Activated CD8-positive, alpha-beta T cell treated with anti-CD3 and anti-CD28 coated beads, Interleukin-2, amount 10 ng/mL, durations not matched to agents 7 days and 5 days (primary cell): ENCODE measurements around the gene MCHR1. TPM values are rescaled to one million over a fixed set of nuclear protein-coding genes. Genes with fewer than 3 reads are reported as not detected.
"Not testable (repeated sequence)": the region's sequence is repeated elsewhere in the genome, so short reads cannot be mapped to it uniquely, and the experiment has no call there.

Source experiments
- ATAC-seq: fragments of 150-1000 bp; cut with Tn5 transposase; one replicate; pipeline ENCODE4 v1.10.0; 2021; ENCODE audit warnings: moderate library complexity
- CTCF ChIA-PET: fragments of 350-600 bp; sonication (Branson Sonifier 250); formaldehyde crosslinking; loops from one replicate; lab custom pipeline; 2021; ENCODE audit warnings: antibody characterized with exemption; lab: Charles Lee
- POLR2A ChIA-PET: fragments of 350-600 bp; sonication (Branson Sonifier 250); formaldehyde crosslinking; loops from one replicate; lab custom pipeline; 2021; ENCODE audit warnings: antibody characterized with exemption; lab: Charles Lee
- DNase-seq: peaks from one replicate; pipeline ENCODE4 v3.0.0-alpha.2; 2020
- H3K27ac Mint-ChIP-seq: one replicate; pipeline ENCODE4 v1.8.0; 2021; ENCODE audit warnings: mild to moderate bottlenecking, mixed read lengths
- H3K27me3 Mint-ChIP-seq: one replicate; pipeline ENCODE4 v1.8.0; 2021; ENCODE audit warnings: low read depth, mixed read lengths
- H3K36me3 Mint-ChIP-seq: one replicate; pipeline ENCODE4 v1.8.0; 2021; ENCODE audit warnings: low read depth, mixed read lengths
- H3K4me1 Mint-ChIP-seq: one replicate; pipeline ENCODE4 v1.8.0; 2021; ENCODE audit warnings: low read depth, mixed read lengths
- H3K4me3 Mint-ChIP-seq: one replicate; pipeline ENCODE4 v1.8.0; 2021; ENCODE audit warnings: mild to moderate bottlenecking, mixed read lengths
- H3K9me3 Mint-ChIP-seq: one replicate; pipeline ENCODE4 v1.8.0; 2022; ENCODE audit warnings: mixed read lengths; ENCODE audit not compliant: insufficient read depth
- total RNA-seq, 2 experiments: library from RNA; stranded (reverse); gene quantifications; one replicate each; pipeline ENCODE4 v1.2.3, GENCODE V29; 2021

MCHR1 gene
- total RNA-seq, 2 experiments from 2014 or later: not detected

GRCh38 chr22:40676166-40676565 lies 3.1 kb upstream of the MCHR1 start:
- H3K27me3 Mint-ChIP-seq: peaks cover 19% of the 10 kb centered on the region
- H3K4me3 Mint-ChIP-seq, H3K4me1 Mint-ChIP-seq, POLR2A ChIA-PET, H3K36me3 Mint-ChIP-seq, ATAC-seq, H3K27ac Mint-ChIP-seq, DNase-seq, H3K9me3 Mint-ChIP-seq: not testable (repeated sequence)
- CTCF ChIA-PET: interaction anchor here (0.9 kb wide), 1 partner anchor 240 kb away, joined by 3 read pairs; no protein-coding TSS in a partner anchor

GRCh38 chr22:40676644-40677043 lies 2.6 kb upstream of the MCHR1 start:
- POLR2A ChIA-PET: no interaction called here
- CTCF ChIA-PET: no interaction called here
- ATAC-seq (no peak), DNase-seq (no peak)
- Mint-ChIP-seq H3K27me3 (peaks cover 21% of the 10 kb centered on the region), H3K4me1 (peaks cover 3% of the 10 kb centered on the region), H3K36me3 (no peaks in the 10 kb centered on the region), H3K27ac (no peak overlapping the region), H3K4me3 (no peak overlapping the region), H3K9me3 (no peaks in the 10 kb centered on the region)

- H3K4me1 Mint-ChIP-seq: peaks cover 20% of the 10 kb centered on the region
- CTCF ChIA-PET: interaction anchor here (1.4 kb wide), 1 partner anchor 242 kb away, joined by 3 read pairs; no protein-coding TSS in a partner anchor
Measured at GRCh38 chr22:40678493-40679248, 613 bp upstream of the MCHR1 start.

GRCh38 chr22:40679964-40680818 lies 907 bp downstream of the MCHR1 start:
- Mint-ChIP-seq H3K4me3 (no peak overlapping the region), H3K27ac (no peak overlapping the region), H3K27me3 (peaks cover 21% of the 10 kb centered on the region), H3K4me1 (peaks cover 29% of the 10 kb centered on the region), H3K36me3 (no peaks in the 10 kb centered on the region), H3K9me3 (no peaks in the 10 kb centered on the region)
- POLR2A ChIA-PET: no interaction called here
- no peak for ATAC-seq
- CTCF ChIA-PET: interaction anchor here (0.9 to 1.4 kb wide), 3 partner anchors 34 to 243 kb away, joined by 3 to 7 read pairs (median 3); partner anchors contain the start of genes ST13 and XPNPEP3
- no peak for DNase-seq

More at GRCh38 chr22:40678493-40679248, 613 bp upstream of the MCHR1 start:
- H3K9me3 Mint-ChIP-seq: no peaks in the 10 kb centered on the region
- no peak for DNase-seq
- peaks cover 21% of the 10 kb centered on the region for H3K27me3 Mint-ChIP-seq
- H3K36me3 Mint-ChIP-seq: no peaks in the 10 kb centered on the region
- POLR2A ChIA-PET: no interaction called here
- H3K27ac Mint-ChIP-seq: no peak overlapping the region
- ATAC-seq: no peak
- H3K4me3 Mint-ChIP-seq: no peak overlapping the region

GRCh38 chr22:40680819-40681183 lies 1.5 kb downstream of the MCHR1 start:
- ChIA-PET CTCF (interaction anchor here (1.3 kb wide), 1 partner anchor 176 kb away, joined by 7 read pairs; the partner anchor contains the start of genes ST13 and XPNPEP3), POLR2A (no interaction called here)
- Mint-ChIP-seq H3K9me3 (no peaks in the 10 kb centered on the region), H3K36me3 (no peaks in the 10 kb centered on the region), H3K27me3 (peaks cover 21% of the 10 kb centered on the region), H3K4me3 (no peak overlapping the region), H3K4me1 (peaks cover 33% of the 10 kb centered on the region), H3K27ac (no peak overlapping the region)
- ATAC-seq: no peak
- DNase-seq: no peak

- ATAC-seq (no peak), DNase-seq (no peak)
- H3K27ac Mint-ChIP-seq: no peak overlapping the region
- no peaks in the 10 kb centered on the region for H3K9me3 Mint-ChIP-seq
- POLR2A ChIA-PET: no interaction called here
- no peaks in the 10 kb centered on the region for H3K36me3 Mint-ChIP-seq
- H3K4me1 Mint-ChIP-seq: peaks cover 35% of the 10 kb centered on the region
- no peak overlapping the region for H3K4me3 Mint-ChIP-seq
- H3K27me3 Mint-ChIP-seq: peaks cover 21% of the 10 kb centered on the region
- CTCF ChIA-PET: interaction anchor here (1.3 to 5.1 kb wide), 8 partner anchors 29 to 245 kb away, joined by 4 to 158 read pairs (median 21); partner anchors contain the start of genes ST13 and XPNPEP3
Measured at GRCh38 chr22:40681451-40681850, 2.2 kb downstream of the MCHR1 start.

GRCh38 chr22:40684728-40685127 lies 5.4 kb downstream of the MCHR1 start:
- Mint-ChIP-seq H3K36me3 (no peaks in the 10 kb centered on the region), H3K27me3 (peaks cover 15% of the 10 kb centered on the region)
- POLR2A ChIA-PET: interaction anchor here (2.0 to 2.2 kb wide), 3 partner anchors 27 to 75 kb away, joined by 8 to 10 read pairs (median 8); no protein-coding TSS in a partner anchor

GRCh38 chr22:40685406-40685805 lies 6.1 kb downstream of the MCHR1 start:
- ATAC-seq: no peak

More at GRCh38 chr22:40684728-40685127, 5.4 kb downstream of the MCHR1 start:
- ATAC-seq (peak; percentile 29), DNase-seq (peak; percentile 51)
- CTCF ChIA-PET: interaction anchor here (0.6 to 5.1 kb wide), 8 partner anchors 25 to 268 kb away, joined by 3 to 158 read pairs (median 23); partner anchors contain the start of gene SLC25A17
- Mint-ChIP-seq H3K4me3 (peak overlapping the region; percentile 67), H3K9me3 (no peaks in the 10 kb centered on the region), H3K4me1 (peaks cover 36% of the 10 kb centered on the region), H3K27ac (peak overlapping the region; percentile 71)

GRCh38 chr22:40687706-40688105 lies 8.4 kb downstream of the MCHR1 start:
- DNase-seq: no peak
- no peaks in the 10 kb centered on the region for H3K9me3 Mint-ChIP-seq
- no peak overlapping the region for H3K27ac Mint-ChIP-seq
- POLR2A ChIA-PET: no interaction called here
- no peak for ATAC-seq
- CTCF ChIA-PET: interaction anchor here (0.6 to 1.6 kb wide), 3 partner anchors 69 to 211 kb away, joined by 3 to 6 read pairs (median 3); no protein-coding TSS in a partner anchor
- no peaks in the 10 kb centered on the region for H3K27me3 Mint-ChIP-seq
- no peaks in the 10 kb centered on the region for H3K36me3 Mint-ChIP-seq
- peaks cover 25% of the 10 kb centered on the region for H3K4me1 Mint-ChIP-seq
- no peak overlapping the region for H3K4me3 Mint-ChIP-seq

More at GRCh38 chr22:40685406-40685805, 6.1 kb downstream of the MCHR1 start:
- H3K4me1 Mint-ChIP-seq: peaks cover 36% of the 10 kb centered on the region
- H3K27ac Mint-ChIP-seq: peak overlapping the region; percentile 83
- H3K4me3 Mint-ChIP-seq: peak overlapping the region; percentile 67
- ChIA-PET POLR2A (interaction anchor here (0.6 to 2.0 kb wide), 2 partner anchors 43 to 98 kb away, joined by 5 to 8 read pairs; no protein-coding TSS in a partner anchor), CTCF (interaction anchor here (1.5 to 5.1 kb wide), 5 partner anchors 25 to 267 kb away, joined by 3 to 158 read pairs (median 37); partner anchors contain the start of gene SLC25A17)
- no peaks in the 10 kb centered on the region for H3K36me3 Mint-ChIP-seq
- H3K27me3 Mint-ChIP-seq: peaks cover 9% of the 10 kb centered on the region
- H3K9me3 Mint-ChIP-seq: no peaks in the 10 kb centered on the region
- DNase-seq: peak; percentile 66

- DNase-seq (no peak), ATAC-seq (no peak)
- H3K27me3 Mint-ChIP-seq: peaks cover 2% of the 10 kb centered on the region
- H3K36me3 Mint-ChIP-seq: no peaks in the 10 kb centered on the region
- H3K27ac Mint-ChIP-seq: no peak overlapping the region
- ChIA-PET CTCF (no interaction called here), POLR2A (no interaction called here)
- no peak overlapping the region for H3K4me3 Mint-ChIP-seq
- H3K4me1 Mint-ChIP-seq: peaks cover 7% of the 10 kb centered on the region
- no peaks in the 10 kb centered on the region for H3K9me3 Mint-ChIP-seq
Measured at GRCh38 chr22:40690370-40690769, 11.1 kb downstream of the MCHR1 start.

- ATAC-seq: no peak
- Mint-ChIP-seq H3K4me3 (no peak overlapping the region), H3K27me3 (peaks cover 11% of the 10 kb centered on the region), H3K36me3 (no peaks in the 10 kb centered on the region), H3K9me3 (no peaks in the 10 kb centered on the region), H3K4me1 (peaks cover 2% of the 10 kb centered on the region), H3K27ac (no peak overlapping the region)
- ChIA-PET CTCF (interaction anchor here (0.9 to 1.6 kb wide), 5 partner anchors 8 to 128 kb away, joined by 3 to 10 read pairs (median 3); partner anchors contain the start of gene SLC25A17), POLR2A (interaction anchor here (0.6 kb wide), 1 partner anchor 166 kb away, joined by 3 read pairs; no protein-coding TSS in a partner anchor)
- DNase-seq: no peak
Measured at GRCh38 chr22:40691532-40691931, 12.2 kb downstream of the MCHR1 start.
